HG03378 (cell line): ENCODE measurements around the gene GNB1L.

ENCODE experiments used
- ATAC-seq: cut with Tn5 transposase; IDR thresholded peaks from one replicate; pipeline ENCODE4 v1.9.1; 2021; ENCODE audit warnings: mild to moderate bottlenecking, moderate library complexity; ENCODE audit not compliant: unreplicated experiment

GNB1L gene

GRCh38 chr22:19740586-19740985, 114.1 kb downstream of the GNB1L start:
- ATAC-seq: no peak

GRCh38 chr22:19739911-19740449, 114.7 kb downstream of the GNB1L start:
- ATAC-seq: no peak

GRCh38 chr22:19739448-19739895, 115.2 kb downstream of the GNB1L start:
- no peak for ATAC-seq

- no peak for ATAC-seq
Observed at GRCh38 chr22:19738664-19739447, 115.8 kb downstream of the GNB1L start.

GRCh38 chr22:19737846-19738663, 116.6 kb downstream of the GNB1L start:
- no peak for ATAC-seq

- ATAC-seq: no peak
Observed at GRCh38 chr22:19735665-19736510, 118.8 kb downstream of the GNB1L start.

- no peak for ATAC-seq
Observed at GRCh38 chr22:19734837-19735382, 119.8 kb downstream of the GNB1L start.

- no peak for ATAC-seq
Observed at GRCh38 chr22:19734163-19734562, 120.5 kb downstream of the GNB1L start.

GRCh38 chr22:19733755-19734154, 120.9 kb downstream of the GNB1L start:
- ATAC-seq: no peak
